H1 (cell line): ENCODE results near the gene EEF1AKMT2.

Experiments used
- ATF2 ChIP-seq: IDR thresholded peaks from 2 replicates; pipeline ENCODE4 v1.6.1; 2012; ENCODE audit warnings: low read length, inconsistent platforms
- CEBPB ChIP-seq: IDR thresholded peaks from 2 replicates; pipeline ENCODE4 v1.6.1; 2012; ENCODE audit warnings: low read depth, low read length
- E2F6 ChIP-seq: IDR thresholded peaks from 2 replicates; pipeline ENCODE4 v1.6.1; 2012; ENCODE audit warnings: inconsistent platforms
- EP300 ChIP-seq, 2 experiments: IDR thresholded peaks; 1 replicate in 1 of 2; 2 replicates in 1 of 2; pipeline ENCODE4 v1.6.1; 2011 to 2012; ENCODE audit warnings: low read depth in 2 of 2, low read length in 2 of 2, mild to moderate bottlenecking in 2 of 2, borderline replicate concordance in 1 of 2, inconsistent platforms in 1 of 2, moderate library complexity in 1 of 2
- JUN ChIP-seq: IDR thresholded peaks from 2 replicates; pipeline ENCODE4 v1.6.1; 2011; ENCODE audit warnings: low read depth, mild to moderate bottlenecking, improper control_type of control experiment, low read length
- TAF7 ChIP-seq: optimal IDR thresholded peaks from 2 replicates; pipeline ENCODE3; 2011; ENCODE audit warnings: low read depth, mild to moderate bottlenecking, inconsistent platforms, low read length, moderate library complexity, borderline replicate concordance
- TF ChIP-seq, protein P1 (sequence below), 3 experiments: IDR thresholded peaks; 1 replicate in 2 of 3; 2 replicates in 1 of 3; pipeline versions ENCODE4 v1.5.1 to v1.6.1; 2011; ENCODE audit warnings: low read length in 3 of 3, mild to moderate bottlenecking in 3 of 3, inconsistent platforms in 2 of 3, low read depth in 1 of 3, moderate library complexity in 1 of 3; ENCODE audit not compliant: insufficient read depth in 1 of 3; ENCODE audit errors: control extremely low read depth in 1 of 3
- TF ChIP-seq, protein P2 (sequence below): IDR thresholded peaks from 2 replicates; pipeline ENCODE4 v1.6.1; 2011; ENCODE audit warnings: low read depth, mild to moderate bottlenecking, low read length; ENCODE audit not compliant: insufficient read depth

DNA sequence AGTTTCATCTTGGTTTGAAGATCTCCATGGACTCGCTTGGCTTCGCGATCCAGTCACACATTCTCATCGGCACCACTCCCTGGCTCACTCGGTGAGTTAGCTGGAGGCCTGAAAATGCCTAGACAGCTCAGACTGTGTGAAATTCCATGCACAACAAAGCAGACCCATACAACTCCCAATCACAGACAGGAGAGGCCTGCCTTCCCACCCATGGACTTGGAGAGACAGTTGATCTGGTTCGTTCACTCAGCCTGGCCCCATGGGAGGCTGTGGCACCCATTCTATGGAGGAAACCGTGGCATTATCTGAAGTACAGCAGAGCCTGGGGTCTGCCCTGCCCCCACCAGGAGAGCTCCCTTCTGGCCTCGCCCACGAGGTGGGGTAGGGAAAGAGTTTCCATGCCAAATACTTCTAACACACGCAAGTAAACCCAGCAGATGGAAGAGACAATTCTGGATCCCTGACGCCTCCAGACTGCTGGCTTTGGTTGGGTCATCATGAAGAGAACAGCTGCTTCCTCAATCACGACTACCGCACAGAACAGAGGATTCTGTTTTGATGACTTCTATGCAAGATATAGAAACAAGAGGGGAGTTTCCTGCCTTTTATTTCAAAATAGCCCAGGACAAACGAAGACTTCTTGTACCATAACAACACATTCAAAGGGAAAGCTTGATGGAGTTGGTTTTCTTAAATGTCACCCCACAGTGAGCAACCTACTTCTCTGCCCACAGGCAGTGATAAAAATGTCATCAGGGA lies 63.4 kb downstream of the EEF1AKMT2 start:
- TF ChIP-seq, protein P1, sequence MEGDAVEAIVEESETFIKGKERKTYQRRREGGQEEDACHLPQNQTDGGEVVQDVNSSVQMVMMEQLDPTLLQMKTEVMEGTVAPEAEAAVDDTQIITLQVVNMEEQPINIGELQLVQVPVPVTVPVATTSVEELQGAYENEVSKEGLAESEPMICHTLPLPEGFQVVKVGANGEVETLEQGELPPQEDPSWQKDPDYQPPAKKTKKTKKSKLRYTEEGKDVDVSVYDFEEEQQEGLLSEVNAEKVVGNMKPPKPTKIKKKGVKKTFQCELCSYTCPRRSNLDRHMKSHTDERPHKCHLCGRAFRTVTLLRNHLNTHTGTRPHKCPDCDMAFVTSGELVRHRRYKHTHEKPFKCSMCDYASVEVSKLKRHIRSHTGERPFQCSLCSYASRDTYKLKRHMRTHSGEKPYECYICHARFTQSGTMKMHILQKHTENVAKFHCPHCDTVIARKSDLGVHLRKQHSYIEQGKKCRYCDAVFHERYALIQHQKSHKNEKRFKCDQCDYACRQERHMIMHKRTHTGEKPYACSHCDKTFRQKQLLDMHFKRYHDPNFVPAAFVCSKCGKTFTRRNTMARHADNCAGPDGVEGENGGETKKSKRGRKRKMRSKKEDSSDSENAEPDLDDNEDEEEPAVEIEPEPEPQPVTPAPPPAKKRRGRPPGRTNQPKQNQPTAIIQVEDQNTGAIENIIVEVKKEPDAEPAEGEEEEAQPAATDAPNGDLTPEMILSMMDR (IDR thresholded peaks at IDR 0.05; ENCODE audit: control extremely low read depth in 1 of 3, insufficient read depth in 1 of 3, low read depth in 1 of 3, low read length in 3 of 3), result no peak
- TF ChIP-seq, protein P2, sequence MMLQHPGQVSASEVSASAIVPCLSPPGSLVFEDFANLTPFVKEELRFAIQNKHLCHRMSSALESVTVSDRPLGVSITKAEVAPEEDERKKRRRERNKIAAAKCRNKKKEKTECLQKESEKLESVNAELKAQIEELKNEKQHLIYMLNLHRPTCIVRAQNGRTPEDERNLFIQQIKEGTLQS, result no peak
- TF ChIP-seq EP300 (IDR thresholded peaks at IDR 0.05; ENCODE audit: borderline replicate concordance in 1 of 2, low read depth in 2 of 2, low read length in 2 of 2) (no peak), E2F6 (no peak), JUN (no peak), ATF2 (no peak), TAF7 (no peak), CEBPB (no peak)
